B cell (primary cell): Measurements from ENCODE around the gene PITPNM3. TPM values are rescaled to one million over a fixed set of nuclear protein-coding genes. Genes with fewer than 3 reads are reported as not detected.

Experiments used
- ATAC-seq: fragments of 200-7000 bp; cut with Tn5 transposase; one replicate; pipeline ENCODE4 v1.10.0; 2021; ENCODE audit warnings: low read depth, mild to moderate bottlenecking, moderate number of reproducible peaks, moderate library complexity
- CTCF ChIA-PET: fragments of 350-600 bp; sonication (Branson Sonifier 250); formaldehyde crosslinking; loops from one replicate; lab custom pipeline; 2021; ENCODE audit warnings: antibody characterized with exemption, inconsistent platforms; lab: Charles Lee
- POLR2A ChIA-PET: fragments of 350-600 bp; sonication (Branson Sonifier 250); formaldehyde crosslinking; loops from one replicate; lab custom pipeline; 2021; ENCODE audit warnings: antibody characterized with exemption; lab: Charles Lee
- DNase-seq: peaks from one replicate; pipeline ENCODE4 v3.0.0; 2013
- H2AFZ ChIP-seq: 2 replicates; pipeline ENCODE4 v1.6.1; 2012; ENCODE audit warnings: mild to moderate bottlenecking, low read depth, low read length; ENCODE audit not compliant: insufficient read depth, poor library complexity, severe bottlenecking
- H3K27ac ChIP-seq, 2 donors: 1 replicate in 1 of 2; 2 replicates in 1 of 2; pipeline ENCODE4 v1.5.1; 2012 to 2013; ENCODE audit warnings: low read length in 2 of 2, mild to moderate bottlenecking in 2 of 2, moderate library complexity in 1 of 2
- H3K27me3 ChIP-seq, 4 experiments: fragments of 200-600 bp in 1 of 4; sonication (generic) in 1 of 4; replicated peaks in 1 of 4; 1 replicate in 2 of 4; 2 replicates in 2 of 4; pipeline versions ENCODE4 v1.6.1 to v1.7.0; 2013 to 2016; ENCODE audit warnings: low read length in 3 of 4, mild to moderate bottlenecking in 2 of 4, mixed read lengths in 1 of 4, moderate library complexity in 1 of 4; ENCODE audit not compliant: insufficient read depth in 4 of 4, control insufficient read depth in 3 of 4; ENCODE audit errors: control extremely low read depth in 1 of 4
- H3K36me3 ChIP-seq, 2 experiments: replicated peaks in 1 of 2; 1 replicate in 1 of 2; 2 replicates in 1 of 2; pipeline versions ENCODE4 v1.6.1 to v1.7.1; 2013; ENCODE audit warnings: low read length in 1 of 2; ENCODE audit not compliant: insufficient read depth in 2 of 2, control insufficient read depth in 1 of 2; ENCODE audit errors: control extremely low read depth in 1 of 2, extremely low read depth in 1 of 2
- H3K4me1 ChIP-seq, 2 donors: fragments of 200-600 bp in 1 of 2; sonication (generic) in 1 of 2; 1 replicate in 1 of 2; 2 replicates in 1 of 2; pipeline versions ENCODE4 v1.5.1 to v1.6.1; 2013 to 2017; ENCODE audit warnings: low read length in 2 of 2; ENCODE audit not compliant: control insufficient read depth in 2 of 2, insufficient read depth in 2 of 2
- H3K4me2 ChIP-seq: replicated peaks from 2 replicates; pipeline ENCODE3; 2012; ENCODE audit warnings: mild to moderate bottlenecking, low read depth, low read length; ENCODE audit not compliant: poor library complexity, severe bottlenecking
- H3K4me3 ChIP-seq, 5 experiments: fragments of 200-600 bp in 1 of 5; sonication (generic) in 1 of 5; 1 replicate in 3 of 5; 2 replicates in 2 of 5; pipeline versions ENCODE4 v1.5.1 to v1.7.0; 2011 to 2016; ENCODE audit warnings: low read length in 4 of 5, mild to moderate bottlenecking in 4 of 5, low read depth in 2 of 5, control low read depth in 1 of 5, moderate library complexity in 1 of 5; ENCODE audit not compliant: insufficient read depth in 1 of 5; ENCODE audit errors: control extremely low read depth in 1 of 5, extremely low read depth in 1 of 5
- H3K79me2 ChIP-seq: fragments of 200-600 bp; sonication (generic); one replicate; pipeline ENCODE4 v1.6.0; 2016; ENCODE audit warnings: low read length; ENCODE audit not compliant: control insufficient read depth, insufficient read depth
- H3K9ac ChIP-seq: fragments of 200-600 bp; sonication (generic); 2 replicates; pipeline ENCODE4 v1.6.1; 2017; ENCODE audit warnings: mild to moderate bottlenecking, low read length, moderate library complexity
- H3K9me3 ChIP-seq, 3 donors: one replicate each; pipeline versions ENCODE4 v1.6.1 to v1.7.1; 2013; ENCODE audit warnings: low read length in 2 of 3; ENCODE audit not compliant: control insufficient read depth in 2 of 3, insufficient read depth in 1 of 3; ENCODE audit errors: control extremely low read depth in 1 of 3
- H4K20me1 ChIP-seq: 2 replicates; pipeline ENCODE4 v1.6.0; 2012; ENCODE audit warnings: mild to moderate bottlenecking, low read length; ENCODE audit not compliant: insufficient read depth, control insufficient read depth, poor library complexity, severe bottlenecking
- H3K27ac Mint-ChIP-seq: one replicate; pipeline ENCODE4 v1.8.0; 2021; ENCODE audit warnings: mixed read lengths
- H3K27me3 Mint-ChIP-seq: one replicate; pipeline ENCODE4 v1.8.0; 2021; ENCODE audit warnings: mixed read lengths
- H3K4me1 Mint-ChIP-seq: one replicate; pipeline ENCODE4 v1.8.0; 2021; ENCODE audit warnings: mixed read lengths
- H3K4me3 Mint-ChIP-seq: one replicate; pipeline ENCODE4 v1.8.0; 2021; ENCODE audit warnings: mixed read lengths
- H3K9me3 Mint-ChIP-seq: one replicate; pipeline ENCODE4 v1.8.0; 2022; ENCODE audit warnings: mixed read lengths; ENCODE audit not compliant: insufficient read depth
- EZH2 ChIP-seq: IDR thresholded peaks from 2 replicates; pipeline ENCODE4 v1.6.1; 2012; ENCODE audit warnings: borderline replicate concordance, low read depth, mild to moderate bottlenecking, moderate library complexity, low read length; ENCODE audit not compliant: insufficient read depth, poor library complexity, severe bottlenecking
- WGBS: methylation state at CpG from one replicate; pipeline ENCODE4 v1.1.5; 2013; ENCODE audit warnings: missing lambda C conversion rate; ENCODE audit not compliant: insufficient coverage; 5-methylcytosine and 5-hydroxymethylcytosine counted together
- intact Hi-C: fragments of 100-400 bp; cut with micrococcal nuclease; formaldehyde crosslinking; loops from one replicate; pipeline ENCODE4 v1.10.0; 2022
- polyA plus RNA-seq: library from polyadenylated mRNA; depleted of rRNA; stranded (reverse); fragments of >200 nt; gene quantifications from 2 replicates; pipeline ENCODE4 v1.2.3, GENCODE V29; 2012
- total RNA-seq, 2 donors: library from RNA; stranded (reverse); fragments of 120-200 nt in 1 of 2; gene quantifications; 1 replicate in 1 of 2; 2 replicates in 1 of 2; pipeline versions ENCODE4 v1.2.3 to v1.2.4, GENCODE V29; 2013 to 2022
- TF ChIP-seq, protein P1 (sequence below): fragments of 200-600 bp; IDR thresholded peaks from one replicate; pipeline ENCODE4 v1.8.0; 2022; ENCODE audit warnings: antibody characterized with exemption, mild to moderate bottlenecking

Gene PITPNM3
- total and polyA plus RNA-seq, 2 donors (not counting 1 experiment from before 2014, with no cell fraction given) = 0.31 to 0.49 TPM

DNA sequence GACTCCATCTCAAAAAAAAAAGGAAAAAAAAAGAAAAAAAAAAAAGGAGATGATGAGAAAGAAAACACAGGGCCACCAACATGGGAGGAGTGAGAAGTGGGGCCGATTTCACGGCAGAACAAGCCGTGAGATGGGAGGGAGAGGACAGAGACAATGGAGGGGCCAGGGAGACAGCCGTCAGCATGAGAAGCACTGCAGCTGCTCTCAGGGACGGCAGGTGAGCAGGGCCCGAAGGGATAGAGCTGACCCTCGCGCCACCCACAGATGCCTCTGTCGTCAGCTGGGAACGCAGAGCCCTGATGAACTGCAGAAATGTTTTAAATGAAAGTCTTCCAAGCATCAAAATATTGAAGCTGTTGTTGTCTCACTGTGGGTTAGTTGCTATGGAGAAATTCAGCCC, 20.3 kb downstream of the PITPNM3 start:
- Mint-ChIP-seq H3K27me3 (peaks cover 15% of the 10 kb centered on the region), H3K9me3 (no peaks in the 10 kb centered on the region), H3K4me3 (no peak overlapping the region), H3K4me1 (no peaks in the 10 kb centered on the region), H3K27ac (no peak overlapping the region)
- ATAC-seq (no peak), DNase-seq (no peak)
- H4K20me1 ChIP-seq = no peaks in the 10 kb centered on the region
- peaks cover 0 to 11% (median 0%) of the 10 kb centered on the region in 3 donors for H3K9me3 ChIP-seq
- intact Hi-C loops = no loop called here
- H3K9ac ChIP-seq = no peak overlapping the region
- no peaks in the 10 kb centered on the region for H3K4me1 ChIP-seq
- no peak overlapping the region for H3K4me2 ChIP-seq
- CTCF ChIA-PET = no interaction called here
- peaks cover 0 to 5% (median 0%) of the 10 kb centered on the region in 4 experiments for H3K27me3 ChIP-seq
- no peak overlapping the region for H2AFZ ChIP-seq
- TF ChIP-seq, protein P1, sequence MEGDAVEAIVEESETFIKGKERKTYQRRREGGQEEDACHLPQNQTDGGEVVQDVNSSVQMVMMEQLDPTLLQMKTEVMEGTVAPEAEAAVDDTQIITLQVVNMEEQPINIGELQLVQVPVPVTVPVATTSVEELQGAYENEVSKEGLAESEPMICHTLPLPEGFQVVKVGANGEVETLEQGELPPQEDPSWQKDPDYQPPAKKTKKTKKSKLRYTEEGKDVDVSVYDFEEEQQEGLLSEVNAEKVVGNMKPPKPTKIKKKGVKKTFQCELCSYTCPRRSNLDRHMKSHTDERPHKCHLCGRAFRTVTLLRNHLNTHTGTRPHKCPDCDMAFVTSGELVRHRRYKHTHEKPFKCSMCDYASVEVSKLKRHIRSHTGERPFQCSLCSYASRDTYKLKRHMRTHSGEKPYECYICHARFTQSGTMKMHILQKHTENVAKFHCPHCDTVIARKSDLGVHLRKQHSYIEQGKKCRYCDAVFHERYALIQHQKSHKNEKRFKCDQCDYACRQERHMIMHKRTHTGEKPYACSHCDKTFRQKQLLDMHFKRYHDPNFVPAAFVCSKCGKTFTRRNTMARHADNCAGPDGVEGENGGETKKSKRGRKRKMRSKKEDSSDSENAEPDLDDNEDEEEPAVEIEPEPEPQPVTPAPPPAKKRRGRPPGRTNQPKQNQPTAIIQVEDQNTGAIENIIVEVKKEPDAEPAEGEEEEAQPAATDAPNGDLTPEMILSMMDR = no peak
- no peak overlapping the region for H3K27ac ChIP-seq
- no peaks in the 10 kb centered on the region for H3K79me2 ChIP-seq
- WGBS = 97% methylated on average over 9 of the region's 10 CpGs
- no peaks in the 10 kb centered on the region for H3K36me3 ChIP-seq
- H3K4me3 ChIP-seq = no peak overlapping the region
- POLR2A ChIA-PET = no interaction called here

DNA sequence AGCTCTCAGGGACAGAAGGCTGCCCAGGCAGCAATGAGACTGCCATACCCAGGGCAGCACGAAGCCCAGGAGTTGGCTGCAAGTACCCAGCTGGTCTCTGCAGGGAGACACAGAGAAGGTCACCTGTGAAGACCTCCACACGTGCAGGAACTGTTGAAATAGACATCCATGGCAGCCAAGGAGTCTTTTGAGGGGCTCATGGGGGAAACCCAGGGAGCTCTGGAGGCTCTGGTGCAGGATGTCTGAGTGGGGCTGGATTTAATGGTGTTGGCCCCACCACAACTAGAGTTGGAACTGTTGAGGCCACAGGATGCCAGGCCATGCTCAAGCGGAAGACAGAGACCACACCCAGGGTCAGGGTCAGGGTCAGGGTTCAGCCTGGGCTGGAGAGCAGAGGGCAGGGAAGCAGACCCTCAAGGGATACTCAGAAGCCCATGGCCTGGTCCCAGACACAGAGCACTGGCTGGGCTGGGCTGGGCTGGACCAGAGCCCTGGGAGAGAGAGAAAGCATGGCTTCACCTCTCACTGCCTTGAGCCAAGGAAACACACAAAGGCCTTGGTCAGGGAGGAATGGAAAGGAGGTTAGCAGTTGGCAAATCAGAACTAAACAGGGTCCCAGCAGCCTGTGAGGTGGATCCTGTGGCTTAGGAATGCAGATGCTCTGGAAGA, 21.4 kb downstream of the PITPNM3 start:
- no peaks in the 10 kb centered on the region for H3K4me1 Mint-ChIP-seq
- no peaks in the 10 kb centered on the region for H3K79me2 ChIP-seq
- 93% methylated on average over 3 of the region's 3 CpGs for WGBS
- no peak overlapping the region for H3K4me3 ChIP-seq
- H3K4me2 ChIP-seq = no peak overlapping the region
- intact Hi-C loops = no loop called here
- CTCF ChIA-PET = interaction anchor here (1.4 kb wide), 1 partner anchor 62 kb away, joined by 4 read pairs; no protein-coding TSS in a partner anchor
- peaks cover 12% of the 10 kb centered on the region for H3K27me3 Mint-ChIP-seq
- H3K9ac ChIP-seq = no peak overlapping the region
- no peak overlapping the region for H3K27ac Mint-ChIP-seq
- no peak for DNase-seq
- no peak overlapping the region for H3K4me3 Mint-ChIP-seq
- no peaks in the 10 kb centered on the region for H3K4me1 ChIP-seq
- H3K27ac ChIP-seq = no peak overlapping the region
- peaks cover 0 to 5% (median 0%) of the 10 kb centered on the region in 4 experiments for H3K27me3 ChIP-seq
- no peaks in the 10 kb centered on the region for H3K9me3 Mint-ChIP-seq
- TF ChIP-seq EZH2 = no peak
- TF ChIP-seq, protein P1 = no peak
- no peaks in the 10 kb centered on the region for H3K36me3 ChIP-seq
- H4K20me1 ChIP-seq = no peaks in the 10 kb centered on the region
- peaks cover 0 to 11% (median 0%) of the 10 kb centered on the region in 3 donors for H3K9me3 ChIP-seq
- no peak for ATAC-seq
- POLR2A ChIA-PET = no interaction called here
- H2AFZ ChIP-seq = no peak overlapping the region
